Measurements from ENCODE around the gene AHDC1.

Gene AHDC1

DNA sequence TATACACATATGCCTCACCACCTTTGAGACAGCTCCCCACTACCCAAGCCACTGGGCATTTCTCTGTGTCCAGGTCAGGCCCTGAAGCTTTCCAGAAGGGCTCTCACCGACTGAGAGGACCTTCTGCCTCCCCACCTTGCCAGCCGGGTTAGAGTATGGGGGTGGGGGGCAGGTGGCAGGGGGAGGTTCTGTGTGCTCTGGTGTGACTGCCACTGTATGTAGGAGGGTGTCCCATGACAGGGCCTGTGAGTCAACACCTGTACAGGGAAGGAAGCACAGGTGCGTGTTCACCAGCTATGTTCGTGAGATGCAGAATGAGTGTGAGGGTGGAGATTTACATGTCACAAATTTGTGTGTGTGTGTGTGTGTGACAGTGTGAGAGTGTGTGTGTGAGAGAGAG is 7.0 kb downstream of the AHDC1 start:
- TF ChIP-seq TEAD4 (IDR thresholded peaks at IDR 0.05) = no peak
- TF ChIP-seq, protein P1, sequence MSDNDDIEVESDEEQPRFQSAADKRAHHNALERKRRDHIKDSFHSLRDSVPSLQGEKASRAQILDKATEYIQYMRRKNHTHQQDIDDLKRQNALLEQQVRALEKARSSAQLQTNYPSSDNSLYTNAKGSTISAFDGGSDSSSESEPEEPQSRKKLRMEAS (IDR thresholded peaks at IDR 0.05) = no peak
- no peak for TF ChIP-seq RAD21 (IDR thresholded peaks at IDR 0.05; ENCODE audit: low read depth)
- TF ChIP-seq USF1 (IDR thresholded peaks at IDR 0.05) = no peak
- no peak for TF ChIP-seq YY1 (IDR thresholded peaks at IDR 0.05; ENCODE audit: low read depth)
- no peak for TF ChIP-seq TCF12 (IDR thresholded peaks at IDR 0.05; ENCODE audit: low read depth)
- no peak for TF ChIP-seq EGR1 (IDR thresholded peaks at IDR 0.05)
- TF ChIP-seq NFIC (IDR thresholded peaks at IDR 0.05) = no peak
- no peak for TF ChIP-seq CEBPB (IDR thresholded peaks at IDR 0.05)
- no peak for TF ChIP-seq FOXM1 (IDR thresholded peaks at IDR 0.05; ENCODE audit: borderline replicate concordance, low read depth)
- TF ChIP-seq, protein P2, sequence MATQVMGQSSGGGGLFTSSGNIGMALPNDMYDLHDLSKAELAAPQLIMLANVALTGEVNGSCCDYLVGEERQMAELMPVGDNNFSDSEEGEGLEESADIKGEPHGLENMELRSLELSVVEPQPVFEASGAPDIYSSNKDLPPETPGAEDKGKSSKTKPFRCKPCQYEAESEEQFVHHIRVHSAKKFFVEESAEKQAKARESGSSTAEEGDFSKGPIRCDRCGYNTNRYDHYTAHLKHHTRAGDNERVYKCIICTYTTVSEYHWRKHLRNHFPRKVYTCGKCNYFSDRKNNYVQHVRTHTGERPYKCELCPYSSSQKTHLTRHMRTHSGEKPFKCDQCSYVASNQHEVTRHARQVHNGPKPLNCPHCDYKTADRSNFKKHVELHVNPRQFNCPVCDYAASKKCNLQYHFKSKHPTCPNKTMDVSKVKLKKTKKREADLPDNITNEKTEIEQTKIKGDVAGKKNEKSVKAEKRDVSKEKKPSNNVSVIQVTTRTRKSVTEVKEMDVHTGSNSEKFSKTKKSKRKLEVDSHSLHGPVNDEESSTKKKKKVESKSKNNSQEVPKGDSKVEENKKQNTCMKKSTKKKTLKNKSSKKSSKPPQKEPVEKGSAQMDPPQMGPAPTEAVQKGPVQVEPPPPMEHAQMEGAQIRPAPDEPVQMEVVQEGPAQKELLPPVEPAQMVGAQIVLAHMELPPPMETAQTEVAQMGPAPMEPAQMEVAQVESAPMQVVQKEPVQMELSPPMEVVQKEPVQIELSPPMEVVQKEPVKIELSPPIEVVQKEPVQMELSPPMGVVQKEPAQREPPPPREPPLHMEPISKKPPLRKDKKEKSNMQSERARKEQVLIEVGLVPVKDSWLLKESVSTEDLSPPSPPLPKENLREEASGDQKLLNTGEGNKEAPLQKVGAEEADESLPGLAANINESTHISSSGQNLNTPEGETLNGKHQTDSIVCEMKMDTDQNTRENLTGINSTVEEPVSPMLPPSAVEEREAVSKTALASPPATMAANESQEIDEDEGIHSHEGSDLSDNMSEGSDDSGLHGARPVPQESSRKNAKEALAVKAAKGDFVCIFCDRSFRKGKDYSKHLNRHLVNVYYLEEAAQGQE (IDR thresholded peaks at IDR 0.05; ENCODE audit: low read depth) = no peak
- TF ChIP-seq TAF1 (IDR thresholded peaks at IDR 0.05; ENCODE audit: low read depth) = no peak
- TF ChIP-seq CREB1 (IDR thresholded peaks at IDR 0.05; ENCODE audit: low read depth) = no peak
- TF ChIP-seq EP300 (IDR thresholded peaks at IDR 0.05; ENCODE audit: borderline replicate concordance) = no peak
- no peak for TF ChIP-seq ZBTB7A (IDR thresholded peaks at IDR 0.05; ENCODE audit: low read depth)

DNA sequence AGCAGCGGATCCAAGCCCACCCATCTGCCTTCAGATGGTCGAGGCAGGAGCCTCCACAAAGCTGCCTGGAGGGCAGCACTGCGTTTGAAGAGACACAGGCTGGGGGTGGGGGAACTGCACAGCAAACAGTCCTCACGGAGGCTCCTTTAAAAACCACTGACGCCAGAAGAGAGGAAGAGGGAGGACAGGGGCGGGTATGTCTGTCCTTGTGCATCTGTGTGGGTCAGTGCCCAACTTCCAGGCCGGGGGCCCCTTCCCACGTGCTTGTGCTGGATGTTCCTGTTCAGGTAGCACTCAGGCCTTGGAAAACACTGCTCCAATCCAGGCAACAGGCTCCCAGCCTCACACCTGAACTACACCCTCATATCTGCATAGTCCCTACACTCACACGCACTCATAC is 7.7 kb downstream of the AHDC1 start:
- TF ChIP-seq RAD21 (IDR thresholded peaks at IDR 0.05; ENCODE audit: low read depth) (no peak), EP300 (IDR thresholded peaks at IDR 0.05; ENCODE audit: borderline replicate concordance) (no peak), CREB1 (IDR thresholded peaks at IDR 0.05; ENCODE audit: low read depth) (no peak), USF1 (IDR thresholded peaks at IDR 0.05) (no peak), TAF1 (IDR thresholded peaks at IDR 0.05; ENCODE audit: low read depth) (no peak), FOXM1 (IDR thresholded peaks at IDR 0.05; ENCODE audit: borderline replicate concordance, low read depth) (no peak), NFIC (IDR thresholded peaks at IDR 0.05) (no peak), TCF12 (IDR thresholded peaks at IDR 0.05; ENCODE audit: low read depth) (no peak), TEAD4 (IDR thresholded peaks at IDR 0.05) (no peak), ZBTB7A (IDR thresholded peaks at IDR 0.05; ENCODE audit: low read depth) (no peak), EGR1 (IDR thresholded peaks at IDR 0.05) (no peak)
- TF ChIP-seq, protein P1 (IDR thresholded peaks at IDR 0.05) = no peak
- TF ChIP-seq, protein P2 (IDR thresholded peaks at IDR 0.05; ENCODE audit: low read depth) = no peak

DNA sequence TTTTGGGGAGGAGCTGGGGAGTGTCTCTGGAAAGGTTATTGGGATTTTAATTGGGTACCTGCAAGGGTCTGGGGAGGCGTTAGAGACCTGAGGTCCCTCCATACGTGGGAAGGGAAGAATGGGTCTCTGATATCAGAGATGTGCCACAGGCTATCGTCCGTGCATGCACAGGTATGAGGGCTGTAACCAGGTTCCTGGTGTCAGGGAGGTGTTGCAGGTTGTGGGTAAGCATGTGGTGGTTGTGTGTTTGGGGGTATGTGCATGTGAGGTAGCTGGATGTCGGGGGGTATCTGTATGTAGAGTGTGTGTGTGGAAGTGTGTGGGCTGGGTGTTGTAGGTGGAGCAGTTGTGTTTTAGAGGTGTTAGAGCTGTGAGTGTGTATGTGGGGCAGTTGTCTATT is 8.3 kb downstream of the AHDC1 start:
- no peak for TF ChIP-seq YY1 (IDR thresholded peaks at IDR 0.05; ENCODE audit: low read depth)
- TF ChIP-seq EP300 (IDR thresholded peaks at IDR 0.05; ENCODE audit: borderline replicate concordance) = no peak
- TF ChIP-seq, protein P2 (IDR thresholded peaks at IDR 0.05; ENCODE audit: low read depth) = no peak
- no peak for TF ChIP-seq USF1 (IDR thresholded peaks at IDR 0.05)
- no peak for TF ChIP-seq TCF12 (IDR thresholded peaks at IDR 0.05; ENCODE audit: low read depth)
- TF ChIP-seq TAF1 (IDR thresholded peaks at IDR 0.05; ENCODE audit: low read depth) = no peak
- TF ChIP-seq ZBTB7A (IDR thresholded peaks at IDR 0.05; ENCODE audit: low read depth) = no peak
- TF ChIP-seq CREB1 (IDR thresholded peaks at IDR 0.05; ENCODE audit: low read depth) = no peak
- no peak for TF ChIP-seq RAD21 (IDR thresholded peaks at IDR 0.05; ENCODE audit: low read depth)
- no peak for TF ChIP-seq CEBPB (IDR thresholded peaks at IDR 0.05)
- TF ChIP-seq EGR1 (IDR thresholded peaks at IDR 0.05) = no peak
- no peak for TF ChIP-seq FOXM1 (IDR thresholded peaks at IDR 0.05; ENCODE audit: borderline replicate concordance, low read depth)
- TF ChIP-seq, protein P1 (IDR thresholded peaks at IDR 0.05) = no peak
- no peak for TF ChIP-seq NFIC (IDR thresholded peaks at IDR 0.05)
- no peak for TF ChIP-seq TEAD4 (IDR thresholded peaks at IDR 0.05)

Data from Ishikawa (cell line).